ENCODE measurements around the gene USP37.
"Not testable (repeated sequence)": the region's sequence is repeated elsewhere in the genome, so short reads cannot be mapped to it uniquely, and the experiment has no call there.

Gene USP37

DNA sequence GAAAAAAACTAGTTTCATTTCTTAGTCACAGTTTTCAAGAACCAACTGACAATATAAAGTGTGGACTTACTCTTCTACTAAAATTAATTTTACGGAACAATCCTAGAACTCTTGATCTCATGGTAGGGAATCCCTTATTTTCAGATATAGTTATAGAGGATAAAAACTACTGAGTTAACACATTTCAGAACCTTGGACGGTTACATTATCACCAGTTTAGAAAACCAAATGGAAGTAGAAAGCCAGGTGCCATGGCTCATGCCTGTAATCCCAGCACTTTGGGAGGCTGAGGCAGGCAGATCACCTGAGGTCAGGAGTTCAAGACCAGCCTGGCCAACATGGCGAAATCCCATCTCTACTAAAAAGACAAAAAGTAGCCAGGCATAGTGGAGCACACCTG lies 13.9 kb downstream of the USP37 start:
- DNase-seq = not testable (repeated sequence)

DNA sequence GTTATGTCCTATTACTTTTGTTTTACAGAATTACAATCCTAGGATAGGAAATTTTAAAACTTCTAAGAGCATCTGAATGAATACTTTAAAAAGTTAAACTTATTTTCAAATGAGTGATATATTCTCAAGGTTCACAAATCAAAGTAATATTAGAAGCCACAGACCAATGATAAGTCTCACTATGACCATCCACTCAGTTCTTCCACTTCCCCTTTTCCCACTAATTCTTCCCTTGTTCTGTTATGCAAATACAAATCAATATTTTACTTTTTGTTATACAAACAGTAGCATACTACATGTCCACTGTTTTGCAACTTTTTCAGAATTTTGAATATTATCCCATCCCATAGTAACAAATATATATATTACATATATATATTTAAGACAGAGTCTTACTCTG lies 20.2 kb downstream of the USP37 start:
- no peak for DNase-seq

DNA sequence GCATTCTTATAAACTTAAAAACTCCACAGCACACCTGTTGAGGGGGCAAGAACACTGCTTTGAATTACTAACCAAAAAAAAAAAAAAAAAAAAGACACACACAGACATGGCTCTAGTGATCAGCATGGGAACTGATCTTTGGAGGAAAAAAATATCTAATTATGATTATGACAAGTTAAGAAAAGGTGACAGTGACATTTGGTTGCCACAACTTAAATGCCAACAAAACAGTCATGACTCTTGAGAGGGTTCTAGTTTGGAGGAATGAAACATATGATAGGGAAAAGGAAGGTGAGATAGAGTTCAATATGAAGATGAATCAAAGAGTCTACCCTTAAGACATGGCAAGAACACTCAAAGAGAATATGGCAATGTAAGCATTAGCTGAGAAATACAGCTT lies 20.6 kb downstream of the USP37 start:
- no peak for DNase-seq

- DNase-seq = no peak
Observed at GRCh38 chr2:218546012-218546411, 22.1 kb downstream of the USP37 start.

- DNase-seq = no peak
Observed at GRCh38 chr2:218540015-218540414, 28.1 kb downstream of the USP37 start.

DNA sequence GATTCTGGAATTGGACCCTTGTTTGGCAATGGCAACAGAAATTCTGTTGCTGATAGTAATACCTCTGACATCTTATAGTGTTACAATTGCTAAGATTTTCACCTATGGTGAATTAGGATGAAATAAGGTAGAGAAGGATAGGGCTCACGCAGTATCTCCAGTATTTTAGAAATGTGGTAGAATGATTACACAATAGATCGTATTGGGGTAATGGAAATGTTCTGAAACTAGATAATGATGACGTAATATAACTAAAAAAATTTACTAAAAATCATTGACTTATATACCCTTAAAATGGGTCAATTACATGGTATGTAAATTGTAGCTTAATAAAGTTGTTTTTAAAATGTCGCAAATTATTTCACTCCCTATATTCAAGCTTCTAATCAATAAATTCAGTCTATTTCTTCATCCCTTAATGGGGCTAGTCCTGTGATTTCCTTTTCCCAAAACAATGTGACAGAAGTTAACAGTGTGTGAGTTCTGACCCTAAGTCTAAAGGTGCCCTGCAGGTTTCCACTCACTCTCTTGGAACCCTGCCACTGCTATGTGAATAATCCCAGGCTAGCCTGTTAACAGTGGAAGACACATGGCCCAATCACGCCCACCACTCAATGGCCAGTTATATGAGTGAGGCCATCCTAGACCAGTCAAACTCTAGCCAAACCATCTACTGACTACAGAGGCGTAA lies 31.2 kb downstream of the USP37 start:
- DNase-seq = no peak

DNA sequence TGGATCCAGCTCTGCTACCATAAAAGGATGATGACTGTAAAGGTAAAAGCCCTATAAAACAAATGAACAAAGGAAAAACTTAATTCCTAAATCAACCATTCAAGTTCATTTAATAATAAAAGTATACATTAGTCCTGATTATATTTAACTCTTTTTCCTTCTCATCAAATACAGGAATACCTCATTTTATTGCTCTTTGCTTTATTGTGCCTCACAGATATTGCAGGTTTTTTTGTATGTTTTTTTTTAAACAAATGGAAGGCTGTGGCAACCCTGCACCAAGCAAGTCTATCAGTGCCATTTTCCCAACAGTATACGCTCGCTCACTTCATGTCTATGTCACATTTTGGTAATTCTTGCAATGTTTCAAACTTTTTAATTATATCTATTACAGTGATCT lies 38.2 kb downstream of the USP37 start:
- DNase-seq = no peak

GRCh38 chr2:218528409-218528808 lies 39.7 kb downstream of the USP37 start:
- DNase-seq = not testable (repeated sequence)

- DNase-seq = no peak
Observed at GRCh38 chr2:218523651-218524050, 44.5 kb downstream of the USP37 start.

DNA sequence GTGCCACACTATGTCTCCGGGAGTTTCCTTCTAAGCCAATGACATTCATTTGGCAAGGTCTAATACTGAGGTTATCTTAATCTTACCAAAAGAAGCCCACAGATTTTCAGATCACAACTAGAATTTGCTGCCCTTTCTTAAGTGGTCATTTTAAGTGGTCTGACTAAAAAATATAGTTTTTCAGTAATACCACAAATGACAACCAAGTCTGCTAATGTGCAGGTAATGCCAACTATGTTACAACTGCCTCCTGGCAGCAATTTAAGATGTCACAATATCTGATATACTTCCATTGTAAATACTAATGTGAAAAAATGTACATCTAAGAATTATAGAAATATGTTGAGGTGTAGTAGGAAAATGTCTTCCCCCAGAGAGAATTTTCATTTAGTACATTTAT lies 49.3 kb downstream of the USP37 start:
- no peak for DNase-seq

- DNase-seq = no peak
Observed at GRCh38 chr2:218517434-218518206, 50.5 kb downstream of the USP37 start.

GRCh38 chr2:218516614-218517013 lies 51.5 kb downstream of the USP37 start:
- no peak for DNase-seq

- no peak for DNase-seq
Observed at GRCh38 chr2:218513676-218514075, 54.5 kb downstream of the USP37 start.

DNA sequence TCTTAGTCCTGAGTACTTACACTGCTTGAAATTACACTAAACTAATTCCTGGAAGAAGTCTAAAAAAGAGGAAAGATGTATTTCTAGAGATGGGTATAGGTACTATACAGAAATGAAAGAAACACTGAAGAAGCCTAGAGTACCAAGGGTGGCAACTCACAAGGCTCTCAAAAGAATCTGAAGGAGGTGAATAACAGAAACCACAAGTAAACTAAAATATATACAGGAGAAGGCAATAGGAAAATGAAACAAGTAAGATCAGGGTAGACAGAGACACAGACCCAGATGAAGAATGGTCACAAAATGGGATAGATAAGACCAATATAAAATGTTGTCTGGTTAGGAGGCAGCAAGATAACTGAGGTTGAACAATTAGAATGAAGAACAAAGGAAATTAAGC lies 59.9 kb downstream of the USP37 start:
- no peak for DNase-seq

DNA sequence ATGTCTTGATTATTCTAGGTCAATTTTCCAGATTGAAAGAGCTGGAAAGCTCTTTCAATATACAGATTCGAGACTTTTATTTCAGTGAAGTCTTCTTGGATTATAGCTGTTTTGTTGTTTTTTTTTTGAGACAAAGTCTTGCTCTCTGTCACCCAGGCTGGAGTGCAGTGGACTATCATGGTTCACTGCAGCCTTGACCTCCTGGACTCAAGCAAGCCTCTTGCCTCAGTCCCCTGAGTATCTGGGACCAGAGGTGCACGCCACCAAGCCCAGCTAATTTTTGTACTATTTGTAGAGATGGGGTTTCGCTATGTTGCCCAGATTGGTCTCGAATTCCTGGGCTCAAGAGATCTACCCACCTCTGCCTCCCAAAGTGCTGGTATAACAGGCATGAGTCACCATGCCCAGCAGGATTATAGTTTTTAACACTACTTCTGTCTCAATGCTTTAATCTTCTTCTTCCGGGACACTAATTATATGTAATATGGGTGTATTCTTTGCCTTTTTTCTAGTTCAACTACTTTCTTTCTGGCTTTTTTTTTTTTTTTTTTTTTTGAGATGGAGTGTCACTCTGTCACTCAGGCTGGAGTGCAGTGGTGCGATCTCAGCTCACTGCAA lies 62.3 kb downstream of the USP37 start:
- DNase-seq = no peak

DNA sequence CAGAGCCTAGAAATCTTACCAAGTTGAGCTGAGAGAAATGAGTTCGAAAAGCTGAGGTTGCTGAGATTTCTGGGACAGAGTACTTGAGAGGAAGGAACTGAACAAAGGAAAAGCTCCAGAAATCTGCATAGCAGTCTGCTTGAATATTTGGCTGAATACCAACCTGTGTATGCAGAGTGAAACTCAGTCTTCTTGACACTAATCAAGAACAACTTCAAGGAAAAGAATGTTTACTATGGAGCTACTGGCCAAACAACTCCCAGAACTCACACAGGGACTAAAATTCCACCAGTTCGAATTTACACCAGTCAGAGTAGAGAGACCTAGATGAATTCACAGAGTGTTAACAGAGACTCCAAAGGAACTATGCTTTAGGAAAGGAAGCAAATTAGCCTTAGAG lies 66.5 kb downstream of the USP37 start:
- no peak for DNase-seq

DNA sequence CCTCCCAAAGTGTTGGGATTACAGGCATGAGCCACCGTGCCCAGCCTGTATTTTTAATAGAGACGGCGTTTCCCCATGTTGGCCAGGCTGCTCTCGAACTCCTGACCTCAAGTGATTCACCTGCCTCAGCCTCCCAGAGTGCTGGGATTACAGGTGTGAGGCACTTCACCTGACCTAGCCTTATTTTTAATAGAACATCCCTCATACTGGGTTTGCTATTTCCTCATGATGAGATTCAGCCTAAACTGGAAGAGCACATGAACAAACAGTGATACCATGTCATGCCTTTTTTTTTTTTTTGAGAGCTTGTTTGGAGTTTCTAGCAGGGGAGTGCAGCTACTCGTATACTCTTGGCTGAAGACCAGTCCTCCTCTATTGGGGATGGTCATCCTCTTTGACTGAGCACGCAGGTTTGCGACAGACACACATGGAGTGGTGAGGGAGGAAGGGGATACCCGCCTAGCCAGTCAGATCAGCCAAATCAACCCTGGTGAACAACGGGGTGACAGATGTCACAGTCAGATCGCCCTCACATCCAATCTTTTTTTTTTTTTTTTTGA lies 67.6 kb downstream of the USP37 start:
- no peak for DNase-seq

DNA sequence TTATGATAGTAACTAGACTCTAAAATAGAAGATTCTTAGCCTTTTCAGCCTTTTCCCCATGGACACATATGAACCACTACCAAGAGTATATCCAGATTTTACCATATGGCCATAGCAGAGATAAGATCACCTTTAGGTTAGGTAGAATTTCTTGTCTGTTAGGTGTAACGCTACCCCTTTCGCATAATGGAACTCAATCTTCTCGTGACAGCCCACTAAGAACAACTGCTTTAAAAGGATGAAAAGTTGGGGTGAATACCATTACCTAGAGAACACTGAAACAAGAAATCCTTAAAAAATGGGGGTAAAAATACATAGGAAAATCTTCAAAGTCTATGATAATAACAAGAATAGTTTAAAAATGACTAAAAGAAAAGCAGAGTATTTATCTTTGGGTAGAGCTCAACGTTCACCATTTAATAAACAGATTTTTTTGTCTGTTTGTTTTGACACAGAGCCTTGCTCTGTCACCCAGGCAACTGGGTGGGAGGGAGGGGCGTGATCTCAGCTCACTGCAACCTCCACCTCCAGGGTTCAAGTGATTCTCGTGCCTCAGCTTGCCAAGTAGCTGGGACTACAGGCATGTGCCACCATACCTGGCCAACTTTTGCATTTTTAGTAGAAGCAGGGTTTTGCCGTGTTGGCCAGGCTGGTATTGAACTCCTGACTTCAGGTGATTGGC lies 82.0 kb downstream of the USP37 start:
- DNase-seq = no peak

DNA sequence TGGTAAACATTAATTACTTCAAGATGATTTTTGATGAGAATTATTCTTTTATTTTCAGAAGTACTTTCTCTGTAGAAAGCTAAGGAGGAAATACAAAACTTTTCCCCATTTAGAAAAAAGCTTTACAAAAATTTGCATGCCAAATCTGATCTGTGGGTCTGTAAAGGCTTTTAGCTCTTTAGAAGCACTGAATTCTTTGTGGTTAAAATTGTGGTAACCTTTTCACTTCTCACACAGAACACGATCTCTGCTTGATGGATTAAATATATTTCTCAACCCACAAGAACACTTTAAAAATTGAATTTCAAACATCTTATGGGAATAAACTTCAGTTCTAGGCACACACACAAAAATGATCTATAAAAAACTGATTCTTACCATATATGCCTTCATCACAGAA lies 85.5 kb downstream of the USP37 start:
- DNase-seq = no peak

DNA sequence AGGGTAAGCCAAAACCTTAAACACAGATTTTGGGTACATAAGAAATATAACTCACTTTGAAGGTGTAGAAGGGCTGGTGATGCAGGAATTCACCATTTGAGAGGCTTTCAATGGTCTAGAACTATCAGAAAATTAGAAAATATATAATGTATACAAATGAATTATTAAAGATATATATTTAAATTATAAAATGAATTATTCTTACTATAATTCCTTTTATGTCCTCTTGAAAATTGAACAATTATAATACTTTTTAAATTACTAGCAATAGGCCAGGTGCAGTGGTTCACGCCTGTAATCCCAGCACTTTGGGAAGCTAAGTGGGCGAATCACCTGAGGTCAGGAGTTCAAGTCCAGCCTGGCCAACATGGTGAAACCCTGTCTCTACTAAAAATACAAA lies 88.6 kb downstream of the USP37 start:
- DNase-seq = no peak

DNA sequence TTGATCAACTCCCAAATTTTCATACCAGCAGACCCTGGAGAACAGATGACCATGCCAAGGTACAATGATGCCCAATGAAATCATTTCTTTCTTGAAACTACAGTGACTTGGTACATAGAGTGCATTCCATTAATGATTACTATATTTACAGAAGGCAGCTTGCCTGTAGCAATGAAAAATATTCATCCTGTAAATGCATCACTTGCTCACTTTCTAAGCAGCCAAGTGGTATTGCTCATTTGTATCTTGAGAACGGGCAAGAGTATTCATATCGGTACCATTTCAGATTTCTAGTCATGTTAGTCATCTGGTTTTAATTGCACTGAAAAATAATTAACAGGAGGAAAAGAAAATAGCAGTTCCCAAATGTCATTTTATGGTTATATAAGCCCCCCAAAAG lies 89.6 kb downstream of the USP37 start:
- DNase-seq = no peak

DNA sequence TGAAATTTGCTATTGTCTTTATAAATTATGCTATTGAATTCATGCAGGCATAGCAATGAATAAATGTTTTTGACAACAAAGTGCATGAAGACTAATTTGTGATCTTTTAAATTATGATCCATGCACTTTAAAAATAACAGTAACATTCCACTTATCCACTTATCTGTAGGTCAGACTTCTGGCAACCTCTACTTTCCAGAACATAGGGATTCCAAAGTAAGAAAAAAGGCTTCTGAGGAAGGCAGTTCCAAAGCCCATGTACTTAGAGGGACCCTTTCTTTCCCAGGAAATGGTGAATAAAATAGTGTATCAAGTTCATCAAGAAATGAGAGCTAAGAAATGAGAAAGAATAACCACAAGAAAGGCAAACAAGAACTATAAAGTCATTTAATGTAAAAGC lies 90.9 kb downstream of the USP37 start:
- DNase-seq = no peak
